Inflammatory macrophage treated with lipopolysaccharide for 1 hour (primary cell): ENCODE measurements around the gene MTG1.

ENCODE experiments used
- DNase-seq, 2 donors: peaks; one replicate each; pipeline ENCODE4 v3.0.0-alpha.2; 2020 to 2022

MTG1 gene, protein sequence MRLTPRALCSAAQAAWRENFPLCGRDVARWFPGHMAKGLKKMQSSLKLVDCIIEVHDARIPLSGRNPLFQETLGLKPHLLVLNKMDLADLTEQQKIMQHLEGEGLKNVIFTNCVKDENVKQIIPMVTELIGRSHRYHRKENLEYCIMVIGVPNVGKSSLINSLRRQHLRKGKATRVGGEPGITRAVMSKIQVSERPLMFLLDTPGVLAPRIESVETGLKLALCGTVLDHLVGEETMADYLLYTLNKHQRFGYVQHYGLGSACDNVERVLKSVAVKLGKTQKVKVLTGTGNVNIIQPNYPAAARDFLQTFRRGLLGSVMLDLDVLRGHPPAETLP

DNA sequence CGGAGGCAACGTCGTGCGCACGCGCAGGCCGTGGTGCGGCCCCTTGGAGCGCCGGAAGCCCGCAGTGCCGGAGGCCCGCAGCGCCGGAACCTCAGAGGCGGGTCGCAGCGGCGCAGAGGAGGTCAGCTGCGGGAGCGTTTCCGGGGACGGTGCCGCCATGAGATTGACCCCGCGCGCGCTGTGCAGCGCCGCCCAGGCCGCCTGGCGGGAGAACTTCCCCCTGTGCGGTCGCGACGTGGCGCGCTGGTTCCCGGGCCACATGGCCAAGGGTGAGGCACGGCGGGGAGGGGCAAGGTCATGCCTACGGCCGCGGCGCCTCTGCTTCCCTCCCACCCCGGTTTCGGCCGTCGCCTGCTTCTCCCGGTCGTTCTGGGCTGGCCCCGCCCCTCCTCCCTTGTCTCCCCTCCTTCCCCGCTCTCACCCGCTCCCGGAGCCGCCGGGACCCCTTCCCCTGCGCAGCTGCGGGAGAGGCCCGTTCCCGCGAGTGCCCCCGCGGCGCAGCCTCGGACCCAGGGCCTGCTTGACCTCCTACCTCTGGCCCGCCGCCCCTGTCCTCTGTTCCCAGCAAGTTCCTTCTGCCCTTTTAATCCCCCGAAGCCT is at the start of gene MTG1:
MTG1 (plus strand) TSS at position 94 of the 600 bp plus-strand sequence; CDS start at position 158, 64 bp downstream.
- DNase-seq, result peak; percentile 94 to 97

DNA sequence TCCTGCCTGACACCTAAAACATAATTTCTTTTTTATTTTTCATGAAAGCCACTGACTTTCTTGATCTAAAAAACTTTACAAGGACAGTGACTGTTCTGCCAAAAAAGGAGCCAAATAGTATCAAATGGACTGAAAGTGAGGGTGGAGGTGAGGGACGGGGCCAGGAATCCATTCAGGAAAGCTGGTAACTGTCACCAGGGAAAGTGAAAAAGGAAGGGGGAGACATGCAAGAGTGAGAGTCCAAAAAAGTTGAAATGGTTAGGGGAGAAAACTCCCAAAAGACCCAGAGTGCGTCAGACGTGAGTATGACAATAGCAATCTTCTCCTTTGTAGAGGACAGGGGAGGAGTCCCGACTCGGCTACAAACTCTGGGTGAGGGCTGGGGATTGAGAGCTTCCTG is 49.7 kb upstream of the MTG1 start:
- no peak for DNase-seq

DNA sequence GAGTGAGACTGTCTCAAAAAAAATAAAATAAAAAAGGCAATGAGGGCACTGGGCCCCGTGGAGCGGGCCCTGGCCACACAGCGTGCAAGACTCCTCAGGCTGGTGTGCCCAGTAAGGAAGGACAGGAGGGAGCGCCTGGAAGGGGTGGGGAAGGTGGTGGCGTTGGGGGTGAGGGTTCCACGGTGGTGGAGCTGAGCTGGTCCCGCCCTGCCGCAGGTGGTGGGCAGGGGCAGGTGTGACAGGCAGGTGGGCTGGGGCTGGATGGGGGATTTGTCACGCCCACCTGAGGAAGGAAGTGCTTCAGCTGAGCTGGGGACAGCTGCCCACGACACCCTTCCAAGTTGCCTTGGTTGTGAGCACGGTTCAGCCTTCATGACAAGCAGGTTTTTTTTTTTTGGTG is 47.5 kb upstream of the MTG1 start:
- no peak for DNase-seq

DNA sequence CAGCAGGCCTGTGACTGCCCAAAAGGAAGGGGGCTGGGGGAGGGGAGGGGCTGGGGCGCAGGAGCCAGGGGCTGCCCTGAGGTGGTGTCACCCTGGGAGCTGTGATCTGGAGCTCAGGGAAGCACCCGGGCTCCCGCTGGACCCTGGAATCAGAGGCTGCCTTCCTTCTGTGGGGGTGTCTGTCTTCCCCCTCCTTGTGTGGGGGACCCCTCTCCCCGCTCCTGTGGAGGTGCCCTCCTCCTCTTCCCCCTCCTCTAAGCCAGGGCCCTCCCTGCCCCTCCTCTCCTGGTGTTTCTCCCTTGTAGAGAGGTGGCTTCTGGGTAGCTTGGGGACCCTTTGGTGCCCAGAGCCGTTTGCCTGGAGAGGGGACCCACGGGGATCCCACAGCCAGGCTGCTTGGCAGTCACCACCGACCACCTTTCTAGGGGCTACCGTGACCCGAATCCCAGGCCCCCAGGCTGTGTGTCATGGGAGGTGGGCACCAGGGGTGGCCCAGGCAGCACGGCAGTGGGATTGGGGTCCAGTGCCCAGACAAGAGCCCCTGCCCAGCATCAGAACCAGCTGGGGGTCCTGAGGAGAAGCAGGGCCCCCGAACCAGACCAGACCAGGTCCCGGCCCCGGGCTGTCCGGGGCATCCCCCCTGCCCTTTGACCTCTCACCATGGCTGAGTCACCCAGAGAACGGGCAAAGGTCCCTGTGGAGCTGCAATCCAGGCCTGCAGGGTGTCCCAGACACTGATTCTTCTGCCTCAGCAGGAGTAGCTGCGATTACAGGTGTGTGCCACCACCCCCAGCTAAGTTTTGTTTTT is 46.0 kb upstream of the MTG1 start:
- no peak for DNase-seq

DNA sequence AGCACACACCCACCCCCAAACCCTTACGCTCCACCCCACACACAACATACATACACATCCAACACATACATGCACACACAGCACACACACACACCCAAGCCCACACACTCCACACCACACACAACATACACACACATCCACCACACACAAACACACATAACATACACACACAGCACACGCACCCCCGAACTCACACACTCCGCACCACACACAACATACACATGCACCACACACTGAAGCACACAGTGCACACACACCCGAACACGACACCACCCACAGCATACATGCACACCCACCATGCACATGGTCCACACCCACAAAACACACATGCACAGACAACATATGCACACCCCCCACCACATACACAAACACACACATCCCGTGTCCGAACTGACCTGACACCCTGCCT is 44.8 kb upstream of the MTG1 start:
- no peak for DNase-seq

DNA sequence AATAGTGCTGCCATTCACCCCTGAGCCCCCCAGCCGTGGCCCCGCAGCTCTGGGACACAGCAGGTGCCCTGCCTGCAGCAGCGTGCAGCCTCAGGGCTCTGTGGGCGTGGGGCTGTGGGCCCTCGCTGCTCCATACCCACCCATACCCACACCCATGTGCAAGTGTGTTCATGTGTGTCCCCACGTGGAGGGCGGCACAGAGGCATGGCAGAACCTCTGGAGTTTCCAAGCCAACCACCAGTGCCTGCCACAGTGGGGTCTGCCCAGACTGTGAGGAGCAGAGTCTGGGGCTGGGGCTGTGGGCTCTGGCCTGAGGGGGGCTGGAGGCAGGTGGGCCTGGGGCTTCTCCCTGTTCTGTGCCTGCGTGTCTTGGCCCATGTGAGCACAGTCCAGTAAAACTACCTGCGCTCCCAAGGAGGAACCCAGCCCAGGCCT is 44.4 kb upstream of the MTG1 start:
- DNase-seq, result no peak

DNA sequence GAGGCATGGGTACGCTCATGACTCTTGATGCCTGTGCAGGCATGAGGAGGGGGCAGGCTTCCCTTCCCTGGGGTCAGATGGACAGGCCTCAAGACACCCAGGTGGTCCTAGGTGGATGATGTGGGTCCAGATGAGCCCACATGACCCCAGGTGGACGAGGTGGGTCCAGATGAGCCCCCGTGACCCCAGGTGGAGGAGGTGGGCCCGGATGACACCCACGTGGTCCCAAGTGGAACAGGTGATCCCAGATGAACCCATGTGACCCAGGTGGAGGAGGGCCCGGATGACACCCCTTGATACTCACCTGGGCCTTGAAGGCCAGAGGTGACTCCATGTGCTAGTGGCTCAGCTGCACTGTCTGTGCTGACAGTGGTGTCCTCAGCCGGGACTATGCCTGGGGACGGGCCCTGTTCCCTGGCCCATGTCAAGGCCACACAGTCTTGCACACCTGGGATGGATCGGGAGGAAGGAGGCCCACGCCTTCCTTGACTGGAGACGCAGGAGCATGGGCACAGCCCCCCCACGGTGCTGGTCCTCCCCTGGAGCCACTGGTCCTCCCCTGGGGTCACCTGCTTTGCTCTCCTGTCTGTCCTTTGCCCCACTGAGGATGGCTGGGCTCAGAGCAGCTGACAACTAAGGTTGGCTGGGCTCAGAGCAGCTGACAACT is 43.5 kb upstream of the MTG1 start:
- no peak for DNase-seq

DNA sequence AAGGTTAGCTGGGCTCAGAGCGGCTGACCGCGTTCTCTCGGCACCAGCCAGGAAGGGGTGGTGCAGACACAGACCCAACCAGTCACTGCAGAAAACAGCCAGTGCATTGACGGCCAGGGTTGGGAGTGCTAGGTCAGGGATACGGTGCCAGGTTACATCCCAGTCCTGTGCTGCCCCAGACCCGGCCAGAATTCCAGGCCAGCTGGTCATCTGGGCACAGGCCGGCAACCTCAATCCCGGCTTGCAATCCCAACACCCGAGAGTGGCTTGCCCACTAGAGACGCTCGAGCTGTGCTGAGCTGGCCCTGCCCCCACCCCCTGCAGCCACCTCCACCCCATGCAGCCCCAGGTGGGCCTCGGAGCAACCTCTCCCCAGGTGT is 43.0 kb upstream of the MTG1 start:
- no peak for DNase-seq

DNA sequence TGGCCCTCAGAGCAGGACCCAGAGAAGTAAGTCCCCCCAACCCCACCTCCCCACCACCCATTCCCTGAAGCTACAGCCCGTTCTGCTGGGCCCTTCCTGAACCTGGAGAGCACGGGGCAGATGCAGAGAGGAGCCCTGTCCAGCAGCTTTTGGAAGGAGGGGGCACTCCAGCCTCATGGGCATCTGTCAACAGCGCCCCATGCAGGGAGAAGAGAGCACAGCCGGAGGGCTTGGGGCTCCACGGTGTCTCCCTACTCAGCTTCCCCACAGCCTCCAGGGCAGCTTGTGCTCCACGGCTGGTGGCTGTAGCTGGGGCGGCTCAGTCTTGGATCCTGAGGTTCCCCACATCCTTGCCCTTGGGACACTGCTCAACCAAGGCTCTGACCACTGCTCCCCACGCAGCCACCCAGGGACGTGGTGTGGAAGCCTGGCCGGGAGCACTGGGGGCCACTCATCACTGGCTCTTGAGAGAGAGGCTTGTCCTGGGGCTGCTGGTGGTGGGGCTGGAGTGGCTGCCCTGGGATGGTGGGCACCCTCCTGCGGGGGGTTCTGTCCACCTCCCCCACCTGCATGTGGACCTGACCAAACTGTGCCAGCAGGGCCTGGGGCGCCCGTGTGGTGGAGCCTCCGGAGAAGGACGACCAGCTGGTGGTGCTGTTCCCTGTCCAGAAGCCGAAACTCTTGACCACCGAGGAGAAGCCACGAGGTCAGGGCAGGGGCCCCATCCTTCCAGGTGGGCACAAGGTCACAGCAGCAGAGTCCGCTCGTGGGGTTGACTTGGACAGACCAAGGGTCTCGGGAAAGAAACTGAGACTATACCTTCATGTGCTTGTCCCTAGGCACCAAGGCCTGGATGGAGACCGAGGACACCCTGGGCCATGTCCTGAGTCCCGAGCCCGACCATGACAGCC is 42.3 kb upstream of the MTG1 start:
- no peak for DNase-seq

DNA sequence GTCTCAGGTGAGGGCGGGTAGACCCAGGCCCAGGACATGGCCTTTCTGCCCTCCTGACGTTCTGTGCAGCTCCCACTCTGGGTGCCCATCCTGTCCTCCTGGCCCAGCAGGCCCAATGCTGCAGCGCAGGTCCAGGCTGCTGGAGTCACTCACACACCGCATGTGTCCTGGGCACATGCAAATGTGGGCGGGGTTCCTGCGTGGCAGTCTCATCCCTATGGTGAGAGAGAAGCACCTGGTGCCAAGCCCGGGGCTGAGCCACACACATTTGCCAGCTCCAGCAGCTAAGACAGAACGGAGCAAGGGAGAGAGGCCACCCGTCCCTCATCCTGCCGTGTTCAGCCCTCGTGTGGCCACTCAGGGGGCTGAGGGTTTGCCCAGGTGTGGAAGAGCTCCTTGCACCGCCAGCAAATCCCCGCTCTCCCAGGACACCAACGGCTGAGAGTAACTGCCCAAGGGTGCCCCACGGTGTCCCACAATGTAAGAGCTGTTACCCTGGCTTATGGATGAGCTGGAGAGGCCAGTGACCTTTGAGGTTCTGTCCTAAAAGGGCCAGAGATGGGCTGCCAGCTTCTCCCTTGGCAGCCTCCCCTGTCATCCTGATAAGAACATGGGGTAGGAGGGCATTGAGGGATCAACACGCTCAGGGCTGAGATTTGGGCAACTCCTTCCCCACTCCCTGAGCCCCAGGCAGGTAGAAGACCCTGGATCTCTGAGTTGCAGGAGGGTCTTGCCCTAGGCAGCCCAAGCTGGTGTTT is 40.6 kb upstream of the MTG1 start:
- no peak for DNase-seq

DNA sequence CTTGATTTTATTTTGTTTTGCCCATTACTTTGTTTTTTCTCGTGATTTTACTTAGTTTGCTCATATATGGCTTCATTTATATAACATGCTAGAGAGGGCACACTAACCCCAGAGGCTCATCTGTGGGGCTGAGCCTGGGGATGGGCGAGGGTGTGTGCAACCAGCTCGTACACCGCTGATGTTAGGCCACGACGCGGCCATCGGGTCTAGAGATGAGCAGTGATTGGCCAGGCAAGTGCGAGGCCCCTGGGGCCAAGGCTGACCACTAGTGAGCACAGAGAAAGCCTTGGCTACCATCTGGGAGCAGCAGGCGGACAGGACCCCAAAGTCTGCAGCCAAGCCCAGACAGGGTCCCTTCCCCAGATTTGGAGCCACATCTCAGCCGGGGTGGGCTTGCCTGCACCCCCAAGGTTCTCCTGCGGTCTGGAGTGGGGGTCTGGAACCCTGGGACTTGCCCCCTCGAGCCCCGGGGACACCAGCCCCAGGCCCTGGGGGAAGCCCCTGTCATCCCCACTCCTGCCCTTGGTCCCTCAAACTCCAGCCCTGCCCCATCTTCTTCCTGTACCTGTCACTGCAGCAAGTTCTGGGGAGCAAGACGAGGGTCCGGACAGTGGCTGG is 39.9 kb upstream of the MTG1 start:
- no peak for DNase-seq

DNA sequence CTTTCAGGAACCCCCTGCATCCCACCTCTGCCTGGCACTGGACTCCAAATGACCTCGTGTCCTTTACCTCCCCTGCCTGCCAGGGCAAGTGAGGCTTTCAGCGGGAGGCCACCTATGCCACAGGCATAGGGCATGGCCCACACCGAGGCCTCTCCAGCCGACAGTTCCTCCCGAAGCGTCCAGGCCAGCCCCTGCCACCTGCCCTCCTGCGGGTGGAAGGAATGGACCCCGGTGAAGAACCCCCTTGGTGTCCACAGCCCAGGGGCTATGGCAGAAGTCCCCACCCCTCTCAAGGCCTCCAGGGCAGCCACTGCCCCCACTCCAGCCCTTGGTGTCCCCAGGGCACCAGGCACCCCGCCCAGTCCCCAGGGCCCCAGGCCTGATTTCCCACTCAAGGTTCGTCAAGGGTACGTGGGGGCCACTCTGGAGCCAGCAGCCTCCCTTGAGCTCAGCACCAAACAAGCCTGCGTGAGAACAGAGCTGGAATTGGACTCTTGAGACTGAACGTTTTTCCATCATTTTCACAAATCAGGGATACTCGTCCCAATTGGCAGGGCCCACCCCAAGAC is 39.2 kb upstream of the MTG1 start:
- no peak for DNase-seq

DNA sequence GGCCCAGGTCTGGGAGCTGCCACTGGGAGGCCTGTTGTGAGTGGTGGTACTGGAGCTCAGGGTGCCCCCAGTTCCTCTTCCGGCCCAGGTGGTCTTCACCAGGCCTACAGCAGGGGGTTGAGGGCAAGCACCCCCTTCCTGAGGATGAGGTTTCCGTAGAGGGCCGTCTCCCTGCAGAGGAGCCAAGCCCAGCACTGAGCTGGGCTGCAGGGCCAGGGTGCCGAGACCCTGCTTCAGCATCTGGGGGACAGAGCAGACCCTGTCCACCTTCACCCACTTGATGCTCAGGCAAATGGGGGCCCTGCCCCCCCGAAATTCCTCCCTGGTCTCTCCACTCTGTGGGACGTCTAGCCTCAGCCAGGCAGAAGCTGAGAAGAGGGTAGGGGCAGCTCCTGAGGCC is 38.7 kb upstream of the MTG1 start:
- DNase-seq, result no peak

DNA sequence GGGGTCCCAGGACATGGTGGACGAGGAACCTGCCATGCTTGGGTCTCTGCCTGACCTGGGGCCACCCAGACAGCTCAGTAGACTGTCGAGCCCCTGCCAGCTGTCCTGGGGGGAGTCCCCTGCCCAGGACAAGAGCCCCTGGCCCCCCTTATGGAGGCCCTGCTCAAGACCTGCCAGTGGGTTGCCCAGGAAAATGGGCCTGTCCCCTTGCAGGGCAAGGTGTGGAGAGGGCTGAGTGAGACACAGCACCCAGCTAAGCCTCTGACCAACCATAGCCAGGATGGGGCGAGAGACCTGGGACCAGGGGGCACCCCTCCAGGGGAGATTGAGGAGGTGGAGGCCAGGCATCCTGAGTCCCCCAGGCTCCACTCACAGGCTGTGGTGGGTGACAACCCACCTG is 38.0 kb upstream of the MTG1 start:
- DNase-seq, result no peak

DNA sequence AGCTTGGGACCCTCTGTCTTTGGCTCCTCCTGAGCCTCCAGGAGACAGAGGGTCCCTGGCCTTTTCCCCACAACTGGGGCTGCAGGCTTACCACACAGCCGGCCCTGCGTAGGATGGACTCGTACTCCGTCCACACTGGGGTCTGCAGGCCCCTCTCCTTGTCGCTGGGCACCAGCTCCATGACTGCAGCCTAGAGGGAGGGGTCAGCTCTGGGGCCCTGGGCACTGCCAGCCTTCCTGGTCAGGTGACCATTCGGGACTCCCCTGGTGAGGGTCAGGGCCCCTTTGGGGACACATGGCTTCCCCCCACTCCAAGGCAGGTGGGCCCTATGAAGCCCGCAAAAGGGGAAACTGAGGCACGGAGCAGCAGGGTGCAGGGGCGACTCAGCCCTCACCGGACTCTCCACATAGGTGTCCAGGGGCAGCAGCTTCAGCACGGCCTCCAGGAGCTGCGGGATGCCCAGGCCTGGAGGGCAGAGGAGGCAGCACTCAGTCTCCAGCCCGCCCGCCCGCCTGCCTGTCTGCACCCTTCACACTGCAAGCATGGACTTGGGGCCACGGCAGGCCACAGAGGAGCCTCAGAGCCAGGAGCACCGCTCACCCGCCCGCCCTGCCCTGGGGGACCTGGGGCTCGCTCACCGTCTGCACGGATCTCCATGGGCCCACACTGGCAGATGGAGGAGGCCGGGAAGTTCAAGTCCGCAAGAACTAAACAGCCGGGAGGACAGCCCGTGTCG is 37.2 kb upstream of the MTG1 start:
- DNase-seq, result no peak

DNA sequence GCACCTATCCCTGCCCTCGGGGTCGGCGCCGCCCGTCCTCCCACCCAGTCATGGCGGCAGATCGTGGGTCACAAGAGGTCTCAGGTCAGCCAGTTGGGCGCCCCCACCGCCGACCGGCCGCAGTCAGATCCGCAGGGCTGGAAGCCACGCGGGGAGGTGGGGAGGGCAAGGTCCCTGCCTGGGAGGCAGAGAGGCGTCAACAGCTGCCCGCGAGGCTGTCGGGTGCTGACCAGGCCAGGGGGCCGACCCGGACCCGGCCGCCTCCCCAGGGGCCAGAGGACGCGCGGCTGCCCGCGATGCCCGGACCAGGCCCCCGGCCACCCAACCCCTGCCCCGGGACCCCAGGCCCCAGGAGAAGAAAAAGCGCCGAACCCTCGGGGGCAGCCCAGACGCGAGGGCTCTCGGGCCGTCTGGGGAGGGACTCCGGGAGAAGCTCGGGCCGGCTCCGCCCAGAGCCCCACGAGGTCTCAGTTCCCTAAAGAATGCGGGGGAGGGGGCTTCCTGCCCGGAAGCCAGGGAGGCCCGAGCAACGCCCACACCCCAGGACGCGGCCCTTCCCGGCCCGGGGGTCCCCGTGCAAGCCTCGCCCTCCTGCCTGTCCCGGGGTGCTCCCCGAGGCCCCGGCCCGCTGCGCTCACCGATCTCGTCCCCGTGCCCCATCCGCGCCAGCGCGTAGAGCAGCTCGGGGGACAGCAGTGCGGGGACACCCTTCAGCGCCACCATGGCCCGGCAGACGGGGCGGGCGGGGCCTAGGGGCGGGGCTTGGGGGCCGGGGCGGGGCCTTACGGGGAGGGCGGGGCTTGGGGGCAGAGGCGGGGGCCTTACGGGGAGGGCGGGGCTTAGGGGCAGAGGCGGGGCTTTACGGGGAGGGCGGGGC is 36.4 kb upstream of the MTG1 start, which contains the start of gene FUOM:
FUOM (minus strand) TSS at position 735 of the 877 bp plus-strand sequence; CDS start at position 723, 12 bp downstream.
- peak; percentile 88 to 94 for DNase-seq

DNA sequence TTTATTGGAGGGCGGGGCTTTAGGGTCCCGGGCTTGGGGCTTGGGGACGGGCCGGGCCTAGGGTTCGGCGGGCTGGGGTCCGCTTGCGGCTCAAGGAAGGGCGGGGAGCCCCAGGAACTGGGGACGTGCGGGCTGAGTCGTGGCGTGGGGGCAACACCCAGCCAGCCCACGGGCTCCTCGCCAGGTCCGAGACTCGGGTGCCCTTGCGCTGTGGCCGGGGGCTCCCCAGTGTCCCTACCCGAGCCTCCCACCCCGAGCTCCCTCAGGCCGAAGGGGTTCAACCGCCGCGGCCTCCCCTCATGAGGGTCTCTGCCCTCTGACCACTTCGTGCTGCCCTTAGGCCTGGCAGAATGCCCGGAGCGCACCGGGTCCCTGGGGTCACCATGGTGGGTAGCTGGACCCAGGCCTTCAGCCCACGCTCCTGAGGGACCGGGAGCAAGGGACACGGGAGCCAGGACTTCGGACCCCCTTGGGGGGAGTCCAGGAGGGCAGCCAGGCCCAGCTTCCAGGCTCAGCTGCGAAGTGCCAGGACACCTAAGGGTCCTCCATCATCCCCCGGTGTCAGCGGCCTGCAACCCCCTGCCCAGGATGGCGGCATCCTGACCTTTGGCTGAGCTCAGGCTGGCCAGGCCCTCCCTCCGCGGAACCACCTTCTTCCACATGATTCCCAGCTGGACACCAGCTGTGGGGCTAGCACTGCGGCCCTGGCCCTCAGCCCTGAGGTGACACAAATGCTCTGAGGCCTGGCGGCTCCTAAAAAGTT is 35.6 kb upstream of the MTG1 start:
- no peak for DNase-seq

DNA sequence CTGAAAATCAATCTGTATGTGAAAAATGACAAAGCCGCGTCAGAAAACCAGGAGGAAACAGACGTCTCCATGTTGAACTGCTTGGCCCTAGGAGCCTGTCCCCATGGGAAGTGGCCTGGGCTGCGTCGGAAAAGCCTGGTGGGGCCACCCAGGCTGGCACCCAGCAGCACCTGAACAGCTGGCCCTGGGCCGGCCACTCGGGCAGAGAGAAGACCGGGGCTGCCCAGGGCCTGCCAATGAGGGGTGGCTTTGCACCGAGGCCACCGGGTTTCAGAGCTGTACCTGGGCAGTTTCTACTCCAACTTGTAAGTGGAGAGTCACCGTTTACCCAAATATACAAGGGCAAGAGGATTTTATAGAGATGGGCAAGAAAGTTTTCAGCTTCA is 35.0 kb upstream of the MTG1 start:
- no peak for DNase-seq
